Kidney epithelial cell (primary cell): ENCODE data around the gene FOXP1. TPM values are rescaled to one million over a fixed set of nuclear protein-coding genes. Genes with fewer than 3 reads are reported as not detected.

Experiments
- DNase-seq: peaks from one replicate; pipeline ENCODE4 v3.0.0-alpha.2; 2010; ENCODE audit warnings: low read depth
- H3K27me3 ChIP-seq: 2 replicates; pipeline ENCODE4 v1.6.0; 2011; ENCODE audit warnings: low read length; ENCODE audit not compliant: control insufficient read depth, insufficient read depth
- H3K36me3 ChIP-seq: 2 replicates; pipeline ENCODE4 v1.5.1; 2011; ENCODE audit warnings: low read length; ENCODE audit not compliant: control insufficient read depth, insufficient read depth
- H3K4me3 ChIP-seq: 2 replicates; pipeline ENCODE4 v1.5.1; 2011; ENCODE audit warnings: low read depth, mild to moderate bottlenecking, control low read depth, low read length
- total RNA-seq: library from RNA; depleted of rRNA; stranded (reverse); fragments of >200 nt; gene quantifications from 2 replicates; pipeline ENCODE4 v1.2.3, GENCODE V29; 2015
- TF ChIP-seq, protein P1 (sequence below): IDR thresholded peaks from 2 replicates; pipeline ENCODE4 v1.5.1; 2011; ENCODE audit warnings: mild to moderate bottlenecking, moderate library complexity, low read length, control low read depth, inconsistent platforms; ENCODE audit not compliant: insufficient read depth, poor library complexity, severe bottlenecking

Gene FOXP1
- total RNA-seq, 1 donor from 2014 or later = 75.0 TPM

DNA sequence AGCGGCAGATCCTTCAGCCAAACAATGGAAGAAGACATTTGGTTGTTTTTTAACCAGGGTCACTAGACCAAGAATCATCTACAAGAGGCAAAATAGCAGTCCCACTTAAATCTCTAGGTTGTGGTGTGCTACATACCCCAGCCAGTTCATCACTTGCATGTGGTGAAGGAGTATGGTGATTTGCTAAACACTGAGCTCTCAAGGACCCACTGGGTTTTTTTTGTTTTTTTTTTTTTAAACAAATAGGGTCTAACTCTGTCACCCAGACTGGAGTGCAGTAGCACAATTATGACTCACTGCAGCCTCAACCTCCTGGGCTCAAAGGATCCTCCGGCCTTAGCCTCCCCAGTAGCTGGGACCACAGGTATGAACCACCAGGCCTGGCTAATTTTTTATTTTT, 508.0 kb downstream of the FOXP1 start:
- Histone ChIP-seq H3K27me3 (no peaks in the 10 kb centered on the region), H3K36me3 (no peaks in the 10 kb centered on the region), H3K4me3 (no peak overlapping the region)
- TF ChIP-seq, protein P1, sequence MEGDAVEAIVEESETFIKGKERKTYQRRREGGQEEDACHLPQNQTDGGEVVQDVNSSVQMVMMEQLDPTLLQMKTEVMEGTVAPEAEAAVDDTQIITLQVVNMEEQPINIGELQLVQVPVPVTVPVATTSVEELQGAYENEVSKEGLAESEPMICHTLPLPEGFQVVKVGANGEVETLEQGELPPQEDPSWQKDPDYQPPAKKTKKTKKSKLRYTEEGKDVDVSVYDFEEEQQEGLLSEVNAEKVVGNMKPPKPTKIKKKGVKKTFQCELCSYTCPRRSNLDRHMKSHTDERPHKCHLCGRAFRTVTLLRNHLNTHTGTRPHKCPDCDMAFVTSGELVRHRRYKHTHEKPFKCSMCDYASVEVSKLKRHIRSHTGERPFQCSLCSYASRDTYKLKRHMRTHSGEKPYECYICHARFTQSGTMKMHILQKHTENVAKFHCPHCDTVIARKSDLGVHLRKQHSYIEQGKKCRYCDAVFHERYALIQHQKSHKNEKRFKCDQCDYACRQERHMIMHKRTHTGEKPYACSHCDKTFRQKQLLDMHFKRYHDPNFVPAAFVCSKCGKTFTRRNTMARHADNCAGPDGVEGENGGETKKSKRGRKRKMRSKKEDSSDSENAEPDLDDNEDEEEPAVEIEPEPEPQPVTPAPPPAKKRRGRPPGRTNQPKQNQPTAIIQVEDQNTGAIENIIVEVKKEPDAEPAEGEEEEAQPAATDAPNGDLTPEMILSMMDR = no peak
- DNase-seq = no peak

DNA sequence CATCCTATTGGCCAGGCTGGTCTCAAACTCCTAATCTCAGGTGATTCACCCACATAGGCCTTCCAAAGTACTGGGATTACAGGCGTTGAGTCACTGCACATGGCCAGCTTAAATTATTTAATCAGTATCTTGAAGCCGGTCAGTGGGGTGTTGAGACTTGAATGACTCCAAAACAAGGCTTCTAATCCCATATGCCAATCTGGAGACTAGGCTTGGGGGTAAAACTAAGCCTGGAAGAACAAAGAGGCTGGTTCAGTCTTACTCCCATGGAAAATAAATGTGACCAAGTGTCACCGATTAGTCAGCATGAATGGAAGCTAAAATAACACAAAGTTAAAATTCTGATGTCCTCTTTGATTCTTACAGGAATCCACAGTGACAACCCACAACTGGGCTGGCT, 509.1 kb downstream of the FOXP1 start:
- Histone ChIP-seq H3K36me3 (no peaks in the 10 kb centered on the region), H3K4me3 (no peak overlapping the region), H3K27me3 (no peaks in the 10 kb centered on the region)
- TF ChIP-seq, protein P1 = no peak
- no peak for DNase-seq

DNA sequence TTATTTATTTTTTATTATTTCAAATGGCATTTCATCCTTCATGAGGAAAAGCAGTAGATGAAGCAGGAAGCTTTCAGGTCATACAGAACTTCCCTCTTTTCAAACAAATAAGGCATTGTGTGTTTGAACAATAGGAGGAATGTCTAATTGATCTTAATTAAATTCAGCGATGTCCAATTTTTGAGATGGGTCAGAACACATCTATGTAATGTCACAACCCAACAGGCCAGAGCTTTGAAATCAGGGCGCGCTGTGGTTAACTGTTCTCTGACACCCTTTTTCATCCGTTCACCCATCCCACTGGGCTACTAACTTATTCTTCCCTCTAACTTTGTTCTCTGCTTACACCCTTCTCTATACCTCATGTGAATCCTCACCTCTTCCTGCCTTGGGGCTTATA, 510.5 kb downstream of the FOXP1 start:
- no peaks in the 10 kb centered on the region for H3K27me3 ChIP-seq
- TF ChIP-seq, protein P1 = no peak
- DNase-seq = no peak
- no peak overlapping the region for H3K4me3 ChIP-seq
- no peaks in the 10 kb centered on the region for H3K36me3 ChIP-seq

DNA sequence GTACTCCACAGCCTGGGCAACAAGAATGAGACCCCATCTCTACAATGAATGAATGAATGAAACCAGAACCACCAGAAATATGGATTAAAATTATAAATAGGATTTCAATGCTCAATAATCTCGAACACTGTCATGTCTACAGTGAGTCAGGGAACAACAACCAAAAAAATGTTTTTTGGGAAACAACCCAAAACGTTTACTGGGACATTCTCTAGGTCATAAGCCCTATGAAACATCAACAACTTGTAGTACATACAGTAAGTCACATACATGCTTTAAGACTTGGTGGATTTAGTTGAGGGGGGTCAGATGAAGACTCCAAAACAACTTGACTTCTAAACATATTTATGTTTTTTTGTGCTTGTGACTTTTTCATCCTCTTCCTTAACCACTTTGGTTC, 511.2 kb downstream of the FOXP1 start:
- TF ChIP-seq, protein P1 = no peak
- no peak for DNase-seq
- no peak overlapping the region for H3K4me3 ChIP-seq
- no peaks in the 10 kb centered on the region for H3K36me3 ChIP-seq
- no peaks in the 10 kb centered on the region for H3K27me3 ChIP-seq

DNA sequence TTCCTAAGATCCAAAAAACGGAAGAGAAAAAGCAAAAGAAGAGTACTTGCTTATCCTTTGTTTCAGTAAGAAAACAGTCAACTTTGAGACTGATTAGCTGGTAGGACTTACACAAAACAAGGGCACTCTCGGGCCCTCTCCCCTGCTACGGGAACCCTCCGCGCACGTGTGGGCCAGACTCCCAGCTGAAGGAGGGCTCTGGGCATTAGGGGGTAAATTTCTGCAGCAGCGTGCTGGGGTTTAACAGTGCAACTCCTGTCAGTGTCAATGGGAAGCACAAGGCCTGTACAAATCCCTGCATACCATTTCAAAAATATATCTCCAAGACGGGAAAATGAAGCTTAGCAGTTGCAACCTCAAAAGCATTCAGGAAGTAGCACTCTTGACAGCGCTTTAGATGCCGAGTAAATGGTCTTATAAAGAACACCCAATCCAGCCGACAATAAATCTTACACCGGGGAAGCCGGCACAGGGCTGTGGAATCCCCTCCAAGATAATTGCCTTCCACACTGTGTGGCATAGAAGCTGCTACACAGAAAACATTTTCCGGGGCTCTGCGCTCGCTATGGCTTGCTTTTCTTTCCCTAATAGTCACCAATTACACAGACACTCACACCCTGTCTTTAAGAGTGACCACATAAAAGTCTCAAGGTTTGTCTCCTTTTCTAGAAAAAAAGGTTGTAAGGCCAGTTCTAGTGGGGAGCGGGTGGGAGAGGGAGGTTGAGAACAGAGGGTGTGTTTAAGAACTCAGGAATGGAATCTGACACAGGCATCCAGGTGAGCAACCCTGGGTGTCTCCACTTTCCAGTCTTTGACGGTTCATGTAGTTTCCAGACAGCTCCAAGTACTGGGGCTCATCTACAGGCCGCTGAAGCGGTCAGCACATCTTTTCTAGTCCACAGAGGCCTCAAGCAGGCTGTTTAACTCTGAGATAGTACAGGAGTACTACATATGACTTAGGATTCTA, 512.7 kb downstream of the FOXP1 start:
- Histone ChIP-seq H3K36me3 (no peaks in the 10 kb centered on the region), H3K27me3 (no peaks in the 10 kb centered on the region), H3K4me3 (no peak overlapping the region)
- DNase-seq = no peak
- TF ChIP-seq, protein P1 = no peak
